ENCODE data around the gene TMEM150B. TPM values are rescaled to one million over a fixed set of nuclear protein-coding genes. Genes with fewer than 3 reads are reported as not detected.

The TMEM150B gene
- total RNA-seq, result not detected in 2 replicates

DNA sequence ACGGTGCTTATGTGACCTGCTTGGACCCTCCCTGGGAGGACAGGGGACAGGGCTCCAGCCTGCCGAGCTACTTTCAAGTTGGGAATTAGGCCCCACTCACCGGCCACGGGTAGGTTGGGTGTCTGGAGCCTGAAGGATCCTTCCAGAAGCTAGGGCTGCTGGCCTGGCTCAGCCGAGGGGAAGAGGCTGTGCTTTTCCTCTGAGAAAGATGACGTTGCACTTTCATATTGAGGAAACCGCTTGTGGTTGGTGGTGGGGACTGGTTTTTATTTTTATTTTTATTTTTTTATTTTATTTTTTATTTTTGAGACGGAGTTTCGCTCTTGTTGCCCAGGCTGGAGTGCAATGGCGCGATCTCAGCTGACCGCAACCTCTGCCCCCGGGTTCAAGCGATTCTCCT lies at the start of gene TMEM150B:
Gene TMEM150B, minus strand, starts transcription at position 170 of the 400 bp plus-strand sequence. CDS start 4,305 bp downstream, outside the sequence.
- DNase-seq (ENCODE audit: low read depth in 2 of 2), result no peak

DNA sequence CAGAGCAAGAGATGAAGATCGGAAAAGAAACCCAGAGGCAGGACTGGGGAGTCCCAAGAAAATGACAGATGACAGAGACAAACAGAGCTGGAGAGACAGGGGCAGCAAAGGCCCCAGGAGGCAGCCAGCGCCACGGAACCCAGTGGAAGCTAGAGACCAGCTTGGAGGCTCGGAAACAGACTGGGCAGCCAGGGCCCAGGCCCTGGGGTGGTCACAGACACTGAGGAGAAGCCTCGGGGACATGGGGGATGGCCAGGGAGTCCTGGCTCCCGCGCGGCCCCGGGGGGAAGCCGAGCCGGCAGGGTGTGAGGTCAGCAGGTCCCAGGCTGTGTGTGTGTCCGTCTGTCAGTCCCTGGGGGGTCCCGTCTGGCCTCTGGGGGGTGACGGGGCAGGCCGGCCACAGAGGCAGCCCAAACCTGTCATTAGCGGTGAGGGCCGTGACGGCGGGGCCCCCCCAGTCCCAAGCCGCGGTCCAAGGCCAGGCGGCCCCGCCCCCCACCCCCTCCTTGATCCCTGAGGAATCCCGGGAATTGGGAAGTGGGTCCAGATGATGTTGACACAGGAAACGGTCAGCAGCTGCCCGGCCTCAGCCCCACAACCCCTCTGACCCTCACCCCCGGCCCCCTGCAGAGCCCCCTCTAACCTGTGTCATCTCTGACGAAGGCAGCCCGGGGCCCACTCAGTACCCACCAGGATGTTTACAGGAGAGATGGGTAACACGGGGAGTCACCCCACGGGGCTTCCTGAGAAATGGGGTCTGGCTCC lies 49.0 kb upstream of the TMEM150B start:
- no peak for DNase-seq (ENCODE audit: low read depth in 2 of 2)

- no peak for DNase-seq (ENCODE audit: low read depth in 2 of 2)
Measured at GRCh38 chr19:55373306-55373992, 48.3 kb upstream of the TMEM150B start.

DNA sequence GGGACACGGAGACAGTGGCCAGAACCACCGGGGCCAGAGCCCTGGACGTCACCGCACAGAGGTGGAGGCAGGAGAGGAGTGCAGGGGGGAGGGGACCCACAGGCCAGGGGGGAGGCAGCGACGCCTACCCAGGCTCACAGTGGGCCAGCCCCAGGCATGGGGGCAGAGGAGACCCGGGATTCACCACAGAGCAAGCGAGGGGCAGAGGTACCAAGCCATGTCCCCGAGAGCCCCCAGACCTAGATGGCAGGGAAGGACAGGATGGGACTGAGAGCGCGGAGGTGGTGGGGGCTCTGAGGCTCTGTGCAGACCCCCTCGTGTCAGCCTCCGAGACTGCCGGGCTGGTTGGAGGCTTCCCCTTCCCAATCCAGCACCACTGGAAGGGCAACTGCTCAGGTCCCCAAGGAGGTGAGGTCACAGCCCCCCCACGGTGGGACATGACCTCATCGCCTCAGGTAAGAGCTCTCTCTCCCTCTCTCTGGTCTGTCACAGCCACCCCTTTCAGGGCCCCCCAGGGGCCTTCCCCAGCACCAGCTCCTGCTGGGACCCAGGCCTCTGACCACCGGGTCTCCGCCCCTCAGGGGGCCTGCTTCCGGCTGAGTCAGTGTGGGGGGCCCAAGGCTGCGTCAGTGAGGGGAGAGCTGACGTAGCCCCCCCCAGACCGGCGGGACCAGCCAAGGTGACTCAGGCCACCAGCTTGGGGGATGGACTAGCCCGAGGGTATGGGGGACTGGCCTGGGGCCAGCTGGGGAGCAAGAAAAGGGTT lies 47.4 kb upstream of the TMEM150B start:
- DNase-seq (ENCODE audit: low read depth in 2 of 2), result no peak

GRCh38 chr19:55370305-55370988 lies 45.3 kb upstream of the TMEM150B start, which contains the start of gene IL11:
Gene IL11, minus strand, starts transcription at chr19:55370463. Its CDS starts 153 bp downstream, at chr19:55370310.
- no peak for DNase-seq (ENCODE audit: low read depth in 2 of 2)

GRCh38 chr19:55369653-55370304 lies 44.6 kb upstream of the TMEM150B start:
- no peak for DNase-seq (ENCODE audit: low read depth in 2 of 2)

DNA sequence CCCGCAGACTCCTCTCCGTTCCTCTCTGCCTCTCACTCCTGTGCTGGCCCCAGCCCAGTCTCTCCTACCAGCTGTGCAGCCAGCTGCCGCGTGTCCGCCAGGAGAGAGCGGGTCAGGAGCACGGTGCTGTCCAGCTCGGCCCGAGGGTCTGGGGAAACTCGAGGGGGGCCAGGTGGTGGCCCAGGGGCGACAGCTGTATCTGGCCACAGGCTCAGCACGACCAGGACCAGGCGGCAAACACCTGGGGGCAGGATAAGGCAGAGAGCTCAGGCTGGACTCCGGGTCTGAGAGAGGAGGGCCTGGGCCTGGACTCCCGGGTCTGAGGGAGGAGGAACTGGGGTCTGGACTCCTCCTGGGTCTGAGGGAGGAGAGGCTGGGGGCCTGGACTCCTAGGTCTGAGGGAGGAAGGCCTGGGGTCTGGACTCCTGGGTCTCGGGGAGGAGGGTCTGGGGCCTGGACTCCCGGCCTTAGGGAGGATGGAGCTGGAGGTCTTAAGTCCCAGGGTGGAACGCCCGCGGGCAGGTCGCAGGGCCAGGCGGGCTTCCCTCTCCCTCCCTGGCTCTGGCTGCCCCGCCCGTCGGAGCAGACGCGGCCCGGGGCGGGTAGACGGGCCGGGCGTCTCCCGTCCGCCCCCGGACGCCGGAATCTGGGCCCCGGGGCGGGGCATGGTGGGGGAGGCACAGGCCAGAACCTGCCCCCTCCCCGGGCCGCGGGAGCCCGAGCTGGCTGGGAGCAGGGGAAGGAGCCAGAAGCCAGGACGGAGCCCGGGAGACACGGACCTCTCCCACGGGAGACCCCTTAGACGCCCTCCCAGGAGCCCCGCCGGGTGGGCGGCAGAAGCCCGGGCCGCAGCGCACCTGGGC lies 43.8 kb upstream of the TMEM150B start:
- DNase-seq (ENCODE audit: low read depth in 2 of 2), result no peak

GRCh38 chr19:55368106-55368505 lies 43.0 kb upstream of the TMEM150B start:
- DNase-seq (ENCODE audit: low read depth in 2 of 2), result no peak

DNA sequence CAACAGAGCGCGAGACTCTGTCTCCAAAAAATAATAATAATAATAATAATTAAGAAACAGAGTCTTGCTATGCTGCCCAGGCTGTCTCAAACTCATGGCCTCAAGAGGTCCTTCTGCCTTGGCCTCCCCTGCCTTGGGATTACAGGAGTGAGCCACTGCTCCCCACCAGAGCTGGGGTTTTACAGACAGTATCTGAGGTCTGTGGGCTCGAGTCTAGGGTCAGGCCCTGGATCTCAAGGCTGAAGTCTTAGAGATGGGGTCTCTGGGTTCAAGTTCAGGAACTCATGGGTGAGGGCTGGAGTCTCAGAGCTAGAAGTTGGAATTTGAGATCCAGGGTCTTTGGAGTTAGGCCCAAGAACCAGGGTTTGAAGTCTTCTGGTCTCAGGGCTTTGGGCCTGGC lies 41.6 kb upstream of the TMEM150B start:
- DNase-seq (ENCODE audit: low read depth in 2 of 2), result no peak

GRCh38 chr19:55365964-55366363 lies 40.8 kb upstream of the TMEM150B start:
- DNase-seq (ENCODE audit: low read depth in 2 of 2), result no peak

GRCh38 chr19:55365245-55365644 lies 40.1 kb upstream of the TMEM150B start:
- DNase-seq (ENCODE audit: low read depth in 2 of 2), result no peak

- DNase-seq (ENCODE audit: low read depth in 2 of 2), result no peak
Measured at GRCh38 chr19:55362990-55363716, 38.0 kb upstream of the TMEM150B start, which contains the start of gene GARIN5B. Gene GARIN5B, minus strand, starts transcription at chr19:55363260. Its CDS starts 194 bp downstream, at chr19:55363066.

DNA sequence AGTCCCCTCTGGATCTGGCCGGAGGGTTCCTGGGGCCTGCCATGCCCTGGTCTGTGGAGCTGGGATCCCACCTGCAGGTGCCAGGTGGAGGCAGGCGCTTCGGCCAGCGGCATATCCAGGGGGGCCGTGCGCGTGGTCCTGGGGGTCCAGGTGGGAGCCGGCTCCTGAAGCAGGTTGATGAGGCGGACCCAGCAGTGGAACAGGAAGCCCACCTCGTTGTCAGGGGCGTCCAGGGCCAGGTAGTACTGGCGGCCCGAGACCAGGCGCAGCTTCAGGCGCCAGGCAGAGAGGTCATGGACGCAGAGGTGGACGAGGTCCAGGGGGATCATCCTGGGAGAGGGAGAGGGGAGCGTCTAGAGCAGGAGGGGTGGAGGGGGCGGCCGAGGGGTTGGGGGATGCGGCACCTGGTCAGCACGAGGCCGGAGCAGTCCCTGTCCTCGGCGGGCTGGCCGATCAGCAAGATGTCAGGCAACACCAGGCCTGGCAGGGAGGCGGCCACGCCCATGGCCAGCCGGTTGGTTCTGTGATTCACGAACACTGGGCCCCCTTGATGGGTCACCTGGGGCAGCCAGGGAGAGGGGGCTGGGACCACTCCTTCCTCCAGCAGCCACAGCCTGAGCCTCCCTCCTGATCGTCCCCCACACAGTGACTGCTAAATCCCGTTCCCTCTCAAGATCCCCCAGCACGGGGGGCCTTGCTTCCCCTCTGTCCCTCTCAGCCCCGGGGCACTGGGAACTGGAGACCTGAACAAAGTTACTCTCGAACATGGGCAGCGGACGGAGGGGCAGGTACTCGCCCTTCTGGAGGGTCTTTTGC lies 37.2 kb upstream of the TMEM150B start:
- DNase-seq (ENCODE audit: low read depth in 2 of 2), result no peak

DNA sequence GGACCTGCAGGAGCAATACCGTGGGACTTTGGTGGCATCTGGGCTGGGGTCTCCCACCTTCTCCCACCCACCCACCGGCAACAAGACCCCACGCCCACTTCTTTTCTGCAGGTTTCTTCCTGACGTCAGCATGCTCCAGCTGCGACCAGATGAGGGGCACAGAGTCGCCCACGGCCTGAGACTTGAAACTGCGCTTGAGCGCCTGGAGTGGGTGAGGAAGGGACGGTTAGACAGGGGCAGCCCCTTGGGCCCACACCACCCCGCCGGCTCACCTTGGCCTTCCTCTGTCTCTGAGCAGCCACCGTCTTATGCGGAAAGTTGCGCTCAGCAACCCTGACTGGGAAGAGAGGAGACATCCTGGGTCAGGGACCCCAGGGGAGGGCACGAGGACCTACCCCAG lies 35.8 kb upstream of the TMEM150B start:
- no peak for DNase-seq (ENCODE audit: low read depth in 2 of 2)

DNA sequence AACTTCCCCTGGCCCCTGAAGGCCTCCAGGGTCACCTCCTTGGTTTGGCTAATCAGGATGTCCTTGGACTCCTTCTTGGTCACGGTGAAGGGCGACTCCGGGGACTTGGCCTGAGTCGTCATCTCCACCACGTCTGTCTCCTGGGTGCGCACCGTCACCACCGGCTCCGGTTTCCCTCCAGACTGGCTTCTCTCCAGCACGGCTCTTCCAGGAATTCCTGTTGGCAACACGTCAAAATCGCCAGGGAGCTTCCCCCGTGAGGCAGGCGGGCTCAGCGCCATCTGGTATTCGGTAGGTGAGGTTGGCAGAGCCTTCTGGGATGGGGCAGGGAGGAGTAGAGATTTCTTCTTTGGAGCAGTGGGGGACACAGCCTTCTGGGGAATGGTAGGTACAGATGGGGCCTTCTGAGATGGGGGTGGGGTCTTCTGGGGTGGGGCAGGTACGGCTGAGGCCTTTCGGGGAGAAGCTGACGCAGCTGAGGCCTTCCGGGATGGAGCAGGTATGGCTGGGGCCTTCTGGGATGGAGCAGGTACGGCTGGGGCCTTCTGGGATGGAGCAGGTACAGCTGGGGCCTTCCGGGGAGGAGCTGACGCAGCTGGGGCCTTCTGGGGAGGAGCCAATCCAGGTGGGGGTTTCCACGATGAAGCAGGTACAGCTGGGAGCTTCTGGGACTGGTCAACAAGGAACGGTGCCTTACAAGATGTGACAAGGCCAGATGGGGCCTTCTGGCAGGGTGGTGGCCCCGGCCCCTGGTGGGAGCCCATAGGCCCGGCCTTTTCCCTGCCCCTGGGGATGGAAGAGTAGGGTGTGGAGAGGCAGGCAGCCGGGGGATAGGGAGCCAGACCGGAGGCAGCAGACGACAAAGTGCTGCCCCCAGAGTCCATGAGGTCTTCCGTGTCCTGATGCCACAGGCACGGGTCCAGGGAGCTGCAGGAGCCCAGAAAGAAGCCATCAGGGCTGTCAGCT lies 34.1 kb upstream of the TMEM150B start:
- DNase-seq (ENCODE audit: low read depth in 2 of 2), result peak; percentile 36 to 66

GRCh38 chr19:55358493-55358892 lies 33.4 kb upstream of the TMEM150B start:
- no peak for DNase-seq (ENCODE audit: low read depth in 2 of 2)

DNA sequence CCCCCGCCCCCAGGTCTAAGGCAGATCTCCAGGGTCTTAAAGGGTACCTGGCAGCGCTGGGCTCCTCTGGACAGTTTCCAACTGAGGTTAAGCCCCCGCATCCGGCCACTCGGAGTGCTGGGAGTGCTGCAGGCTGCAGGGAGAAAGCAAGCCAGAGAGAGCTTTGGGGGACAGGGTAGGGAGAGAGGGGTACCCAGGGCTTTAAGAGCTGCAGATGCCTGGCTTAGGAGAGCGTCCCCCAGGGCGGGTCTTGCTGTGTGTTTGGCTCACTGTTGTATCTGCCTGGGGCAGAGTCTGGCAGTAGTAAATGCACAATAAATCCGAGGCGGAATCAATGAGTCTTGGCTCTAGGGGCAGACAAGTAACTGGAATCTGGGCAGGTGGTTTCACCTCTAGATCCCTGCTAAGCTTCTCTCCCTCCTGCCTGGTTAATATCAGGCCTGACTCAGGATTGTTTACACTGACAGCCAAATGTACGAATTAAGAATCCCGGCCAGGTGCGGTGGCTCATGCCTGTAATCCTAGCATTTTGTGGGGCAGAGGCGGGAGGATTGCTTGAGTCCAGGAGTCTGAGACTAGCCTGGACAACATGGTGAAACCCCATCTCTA lies 30.2 kb upstream of the TMEM150B start:
- peak in 1 of 2 donors; percentile 22 for DNase-seq (ENCODE audit: low read depth in 2 of 2)

All from lung microvascular endothelial cell (primary cell).